ENCODE data around the gene SCNN1B. TPM values are rescaled to one million over a fixed set of nuclear protein-coding genes. Genes with fewer than 3 reads are reported as not detected.
A peak's percentile ranks its signal among the peaks of the same experiment; 100 is the strongest.

Gene SCNN1B
- total RNA-seq, 4 donors from 2014 or later = 142 to 729 (median 556) TPM

GRCh38 chr16:23345237-23345636 is 43.1 kb downstream of the SCNN1B start:
- H3K4me1 ChIP-seq = peaks cover 0 to 21% (median 11%) of the 10 kb centered on the region in 4 donors
- H3K27me3 ChIP-seq = no peaks in the 10 kb centered on the region
- H3K36me3 ChIP-seq = no peaks in the 10 kb centered on the region
- no peak overlapping the region for H3K27ac ChIP-seq
- no peaks in the 10 kb centered on the region for H3K9me3 ChIP-seq
- no peak overlapping the region for H3K4me3 ChIP-seq
- TF ChIP-seq POLR2A (IDR thresholded peaks at IDR 0.05) = no peak
- no peak for TF ChIP-seq POLR2AphosphoS5 (IDR thresholded peaks at IDR 0.05)
- no peak for TF ChIP-seq EP300 (IDR thresholded peaks at IDR 0.05; ENCODE audit: low read depth)
- TF ChIP-seq CTCF (IDR thresholded peaks at IDR 0.05) = no peak
- no peak for DNase-seq
- in situ Hi-C loops (cut with MboI; ENCODE audit: low pct_ligation_motif_present in 1 of 4, low pct_unique_long_range_greater_than_20kb in 1 of 4, low sequenced_read_pairs in 3 of 4) (no loop called here), intact Hi-C loops (cut with DNase I; ENCODE audit: low total_unique reads) (no loop called here)
- 78 to 100% methylated on average over 1 to 5 of the region's 5 CpGs for WGBS, 2 donors (ENCODE audit: low coverage in 1 of 2)

GRCh38 chr16:23348579-23349469 is 46.7 kb downstream of the SCNN1B start:
- Histone ChIP-seq H3K27ac (no peak overlapping the region), H3K36me3 (no peaks in the 10 kb centered on the region), H3K4me3 (no peak overlapping the region), H3K9me3 (no peaks in the 10 kb centered on the region), H3K4me1 (peaks cover 0 to 13% (median 6%) of the 10 kb centered on the region in 4 donors), H3K27me3 (no peaks in the 10 kb centered on the region)
- intact Hi-C loops (cut with DNase I; ENCODE audit: low total_unique reads) = no loop called here
- no peak for DNase-seq
- 75 to 92% methylated on average over 6 to 17 of the region's 18 CpGs for WGBS, 2 donors (ENCODE audit: low coverage in 1 of 2)
- no peak for TF ChIP-seq POLR2A (IDR thresholded peaks at IDR 0.05)
- TF ChIP-seq EP300 (IDR thresholded peaks at IDR 0.05; ENCODE audit: low read depth) = no peak
- no peak for TF ChIP-seq CTCF (IDR thresholded peaks at IDR 0.05)
- no peak for TF ChIP-seq POLR2AphosphoS5 (IDR thresholded peaks at IDR 0.05)
- in situ Hi-C loops (cut with MboI; ENCODE audit: low pct_ligation_motif_present in 1 of 4, low pct_unique_long_range_greater_than_20kb in 1 of 4, low sequenced_read_pairs in 3 of 4) = no loop called here

GRCh38 chr16:23351360-23351759 is 49.3 kb downstream of the SCNN1B start:
- H3K4me3 ChIP-seq = no peak overlapping the region
- no peaks in the 10 kb centered on the region for H3K9me3 ChIP-seq
- no peaks in the 10 kb centered on the region for H3K36me3 ChIP-seq
- H3K27me3 ChIP-seq = no peaks in the 10 kb centered on the region
- DNase-seq = peak; percentile 79
- in situ Hi-C loops (cut with MboI; ENCODE audit: low pct_ligation_motif_present in 1 of 4, low pct_unique_long_range_greater_than_20kb in 1 of 4, low sequenced_read_pairs in 3 of 4) (no loop called here), intact Hi-C loops (cut with DNase I; ENCODE audit: low total_unique reads) (no loop called here)
- H3K27ac ChIP-seq = peak overlapping the region in 1 of 4 donors; percentile 44
- TF ChIP-seq EP300 (IDR thresholded peaks at IDR 0.05; ENCODE audit: low read depth) (no peak), POLR2A (IDR thresholded peaks at IDR 0.05) (no peak), POLR2AphosphoS5 (IDR thresholded peaks at IDR 0.05) (peak in 2 of 3 donors; percentile 18 to 33), CTCF (IDR thresholded peaks at IDR 0.05) (no peak)
- H3K4me1 ChIP-seq = peaks cover 0 to 13% (median 6%) of the 10 kb centered on the region in 4 donors
- 43% methylated on average over 5 of the region's 5 CpGs; no CpG with 5 or more reads in 1 of the 2 donors for WGBS, 2 donors (ENCODE audit: low coverage in 1 of 2)

- no peak for TF ChIP-seq POLR2A (IDR thresholded peaks at IDR 0.05)
- TF ChIP-seq CTCF (IDR thresholded peaks at IDR 0.05) = no peak
- TF ChIP-seq EP300 (IDR thresholded peaks at IDR 0.05; ENCODE audit: low read depth) = no peak
- no peak for TF ChIP-seq POLR2AphosphoS5 (IDR thresholded peaks at IDR 0.05)
- intact Hi-C loops (cut with DNase I; ENCODE audit: low total_unique reads) (no loop called here), in situ Hi-C loops (cut with MboI; ENCODE audit: low pct_ligation_motif_present in 1 of 4, low pct_unique_long_range_greater_than_20kb in 1 of 4, low sequenced_read_pairs in 3 of 4) (no loop called here)
- Histone ChIP-seq H3K27ac (no peak overlapping the region), H3K4me3 (no peak overlapping the region), H3K36me3 (no peaks in the 10 kb centered on the region), H3K27me3 (no peaks in the 10 kb centered on the region), H3K4me1 (peaks cover 0 to 13% (median 6%) of the 10 kb centered on the region in 4 donors), H3K9me3 (no peaks in the 10 kb centered on the region)
- DNase-seq = no peak
These were observed 51.3 kb downstream of the SCNN1B start for GRCh38 chr16:23353440-23353839.
